K562 (cell line): ENCODE data around the gene ESPN. TPM values are rescaled to one million over a fixed set of nuclear protein-coding genes. Genes with fewer than 3 reads are reported as not detected.
A peak's percentile ranks its signal among the peaks of the same experiment; 100 is the strongest.

Experiments used
- BACH1 ChIP-seq: fragments of 200-800 bp; sonication (Bioruptor generic); IDR thresholded peaks from 2 replicates; pipeline ENCODE4 v1.6.1; 2016; ENCODE audit warnings: missing genetic modification characterization, missing compliant biosample characterization
- BHLHE40 ChIP-seq: IDR thresholded peaks from 2 replicates; pipeline ENCODE4 v1.6.1; 2011; ENCODE audit warnings: low read length, improper control_type of control experiment
- CTBP1 ChIP-seq: fragments of 450-650 bp; IDR thresholded peaks from 2 replicates; pipeline ENCODE4 v1.6.1; 2016; ENCODE audit warnings: borderline replicate concordance
- FUS ChIP-seq: fragments of 200-400 bp; formaldehyde crosslinking; optimal IDR thresholded peaks from 2 replicates; pipeline ENCODE3; 2017; ENCODE audit warnings: low read depth, low read length
- KAT2B ChIP-seq: IDR thresholded peaks from one replicate; pipeline ENCODE4 v1.6.1; 2012; ENCODE audit warnings: low read depth, mild to moderate bottlenecking, control low read depth, inconsistent platforms, low read length, moderate library complexity
- MAZ ChIP-seq, 2 experiments: fragments of 450-650 bp in 1 of 2; sonication (generic) in 1 of 2; formaldehyde crosslinking; IDR thresholded peaks in 1 of 2; conservative IDR thresholded peaks in 1 of 2; 2 replicates each; pipeline versions ENCODE4 v1.4.0 to v1.5.0; 2020; ENCODE audit warnings: mild to moderate bottlenecking in 1 of 2, missing genetic modification reagents in 1 of 2
- NBN ChIP-seq: fragments of 450-650 bp; IDR thresholded peaks from 2 replicates; pipeline ENCODE4 v1.6.1; 2016; ENCODE audit warnings: low read depth, mild to moderate bottlenecking
- NRF1 ChIP-seq, 2 experiments: fragments of 450-650 bp; IDR thresholded peaks in 1 of 2; conservative IDR thresholded peaks in 1 of 2; 2 replicates each; pipeline ENCODE4 v1.6.1; 2014; ENCODE audit warnings: mild to moderate bottlenecking in 2 of 2
- PCBP1 ChIP-seq: fragments of 200-400 bp; formaldehyde crosslinking; IDR thresholded peaks from 2 replicates; pipeline ENCODE4 v1.6.1; 2018; ENCODE audit warnings: mild to moderate bottlenecking, low read depth, low read length; ENCODE audit not compliant: poor library complexity, severe bottlenecking
- RB1 ChIP-seq: fragments of 450-650 bp; IDR thresholded peaks from 2 replicates; pipeline ENCODE4 v1.6.1; 2017; ENCODE audit warnings: low read depth, mild to moderate bottlenecking
- RBBP5 ChIP-seq: fragments of 200-600 bp; sonication (generic); IDR thresholded peaks from 2 replicates; pipeline ENCODE4 v1.6.1; 2012; ENCODE audit warnings: borderline replicate concordance, mild to moderate bottlenecking, low read length, control low read depth, inconsistent platforms; ENCODE audit not compliant: insufficient read depth, poor library complexity, severe bottlenecking
- RBM22 ChIP-seq: fragments of 200-400 bp; formaldehyde crosslinking; IDR thresholded peaks from 2 replicates; pipeline ENCODE4 v1.6.1; 2018; ENCODE audit warnings: low read length, low read depth; ENCODE audit not compliant: poor library complexity, severe bottlenecking
- SPI1 ChIP-seq: IDR thresholded peaks from 2 replicates; pipeline ENCODE4 v1.6.1; 2011; ENCODE audit warnings: low read depth, low read length, control low read depth, borderline replicate concordance
- TCF7L2 ChIP-seq: fragments of 150-350 bp; IDR thresholded peaks from 2 replicates; pipeline ENCODE4 v1.6.1; 2016; ENCODE audit warnings: low read depth, mild to moderate bottlenecking, low read length, moderate library complexity
- ZNF224 ChIP-seq: sonication (generic); formaldehyde crosslinking; IDR thresholded peaks from 2 replicates; pipeline ENCODE4 v1.8.0; 2022; ENCODE audit warnings: mild to moderate bottlenecking, missing genetic modification reagents
- ZNF232 ChIP-seq: sonication (generic); formaldehyde crosslinking; IDR thresholded peaks from 2 replicates; pipeline ENCODE4 v1.8.0; 2022; ENCODE audit warnings: mild to moderate bottlenecking, missing genetic modification reagents
- ZNF316 ChIP-seq: fragments of 450-650 bp; IDR thresholded peaks from 2 replicates; pipeline ENCODE4 v1.6.1; 2016
- ZNF75A ChIP-seq: fragments of 450-650 bp; formaldehyde crosslinking; IDR thresholded peaks from 2 replicates; pipeline ENCODE4 v1.4.0; 2020; ENCODE audit warnings: mild to moderate bottlenecking
- polyA plus RNA-seq, 8 experiments: library from polyadenylated mRNA; depleted of rRNA in 4 of 8; stranded (reverse) in 5 of 8; unstranded in 3 of 8; fragments of >200 nt; fragmentation: Nextera tagmentation in 2 of 8; fragmentation: Illumina TruSeq in 1 of 8; extraction: Ambion mirVana in 2 of 8; extraction: Trizol in 1 of 8; gene quantifications; 2 replicates each; pipeline versions ENCODE4 v1.2.1 to v1.2.3, GENCODE V29; 2011 to 2014; ENCODE audit warnings: inconsistent platforms in 1 of 8, missing spikeins in 1 of 8
- total RNA-seq, 7 experiments: library from RNA; depleted of rRNA in 6 of 7; stranded (reverse); fragments of >200 nt in 6 of 7; fragmentation: Illumina TruSeq in 2 of 7; extraction: Trizol in 2 of 7; gene quantifications; 2 replicates each; pipeline versions ENCODE4 v1.2.1 to v1.2.3, GENCODE V29; 2011 to 2021; ENCODE audit warnings: low replicate concordance in 1 of 7
- TF ChIP-seq, protein P1 (sequence below): fragments of 450-650 bp; IDR thresholded peaks from 2 replicates; pipeline ENCODE4 v1.6.1; 2016; ENCODE audit warnings: low read depth, mild to moderate bottlenecking, moderate library complexity
- TF ChIP-seq, protein P2 (sequence below): conservative IDR thresholded peaks from 2 replicates; pipeline ENCODE4 v1.6.1; 2011; ENCODE audit warnings: low read depth, mild to moderate bottlenecking, low read length; ENCODE audit not compliant: control insufficient read depth
- TF ChIP-seq, protein P3 (sequence below): sonication (generic); formaldehyde crosslinking; IDR thresholded peaks from 2 replicates; pipeline ENCODE4 v1.8.1; 2023; ENCODE audit warnings: mild to moderate bottlenecking, missing genetic modification reagents
- TF ChIP-seq, protein P4 (sequence below): sonication (generic); formaldehyde crosslinking; IDR thresholded peaks from 2 replicates; pipeline ENCODE4 v1.8.0; 2022; ENCODE audit warnings: mild to moderate bottlenecking, missing genetic modification reagents

The ESPN gene
- total and polyA plus RNA-seq, 9 of the 15 experiments (the other 6 are each of a cell fraction or from before 2014, with no cell fraction given), result 0.07 to 1.2 (median 0.45) TPM; not detected in 3

DNA sequence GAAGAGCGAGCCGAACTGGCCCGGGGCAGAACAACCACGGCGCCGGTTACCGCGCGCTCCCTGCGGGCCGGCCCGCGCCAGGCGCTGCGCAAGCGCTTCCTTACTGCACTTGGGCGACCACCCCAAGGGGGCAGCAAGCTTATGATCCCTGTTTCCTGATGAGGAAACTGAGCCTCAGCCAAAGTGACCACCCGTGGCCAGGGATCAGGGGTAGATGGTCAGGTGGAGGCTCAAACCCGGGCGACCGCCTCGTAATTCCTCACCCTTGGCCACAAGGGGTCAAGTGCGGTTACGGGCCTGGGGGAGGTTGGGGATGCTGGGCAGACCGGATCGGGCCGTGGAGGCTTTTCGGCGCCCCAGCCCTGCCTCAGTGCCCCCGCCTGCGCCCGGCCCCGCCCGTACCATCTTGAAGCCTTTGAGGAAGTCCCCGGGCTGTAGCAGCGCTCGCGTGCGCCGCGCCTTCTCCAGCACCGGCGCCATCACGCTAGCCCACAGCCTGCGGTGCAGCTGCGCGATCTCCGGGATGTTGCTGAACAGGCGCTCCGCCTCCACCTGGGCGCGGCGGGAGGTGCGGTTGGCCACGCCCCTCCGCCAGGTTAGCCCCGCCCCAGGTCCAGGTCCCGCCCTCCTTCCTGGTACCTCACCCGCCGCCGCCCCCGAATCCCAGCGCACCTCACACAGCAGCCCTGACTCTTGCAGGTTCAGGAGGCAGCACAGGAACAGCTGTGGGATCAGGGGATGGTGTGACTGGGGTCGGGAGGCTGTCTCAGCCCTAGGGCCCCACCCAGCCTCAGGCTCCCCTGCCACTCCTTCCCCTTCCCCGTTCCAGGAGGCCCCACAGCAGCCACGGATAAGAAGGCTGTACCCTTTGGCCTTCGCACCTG, 46.8 kb downstream of the ESPN start (continued):
- TF ChIP-seq ZNF224 (CRISPR knock-in tag) (no peak), TCF7L2 (no peak), ZNF316 (0 out of 2 replicates have a peak, but pooled peaks have one; percentile 11), BHLHE40 (peak; percentile 50), RBM22 (no peak), ZNF232 (CRISPR knock-in tag) (no peak), FUS (no peak), BACH1 (tag) (no peak), SPI1 (peak; percentile 49; the same call in 1 of the 2 replicates), MAZ (CRISPR knock-in tag; conservative IDR thresholded peaks at IDR 0.05 in 1 of 2, IDR thresholded peaks at IDR 0.05 in 1 of 2) (peak in 1 of 2 experiments; percentile 27; a peak in 1 of 4 replicates), NRF1 (conservative IDR thresholded peaks at IDR 0.05 in 1 of 2, IDR thresholded peaks at IDR 0.05 in 1 of 2) (peak; percentile 49 to 63), KAT2B (no peak), ZNF75A (CRISPR knock-in tag) (no peak), RB1 (0 out of 2 replicates have a peak, but pooled peaks have one; percentile 15), NBN (no peak), CTBP1 (peak; percentile 48; the same call in 1 of the 2 replicates), RBBP5 (peak; percentile 30), PCBP1 (peak; percentile 28)
- TF ChIP-seq, protein P1, sequence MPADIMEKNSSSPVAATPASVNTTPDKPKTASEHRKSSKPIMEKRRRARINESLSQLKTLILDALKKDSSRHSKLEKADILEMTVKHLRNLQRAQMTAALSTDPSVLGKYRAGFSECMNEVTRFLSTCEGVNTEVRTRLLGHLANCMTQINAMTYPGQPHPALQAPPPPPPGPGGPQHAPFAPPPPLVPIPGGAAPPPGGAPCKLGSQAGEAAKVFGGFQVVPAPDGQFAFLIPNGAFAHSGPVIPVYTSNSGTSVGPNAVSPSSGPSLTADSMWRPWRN, result no peak
- TF ChIP-seq, protein P2, sequence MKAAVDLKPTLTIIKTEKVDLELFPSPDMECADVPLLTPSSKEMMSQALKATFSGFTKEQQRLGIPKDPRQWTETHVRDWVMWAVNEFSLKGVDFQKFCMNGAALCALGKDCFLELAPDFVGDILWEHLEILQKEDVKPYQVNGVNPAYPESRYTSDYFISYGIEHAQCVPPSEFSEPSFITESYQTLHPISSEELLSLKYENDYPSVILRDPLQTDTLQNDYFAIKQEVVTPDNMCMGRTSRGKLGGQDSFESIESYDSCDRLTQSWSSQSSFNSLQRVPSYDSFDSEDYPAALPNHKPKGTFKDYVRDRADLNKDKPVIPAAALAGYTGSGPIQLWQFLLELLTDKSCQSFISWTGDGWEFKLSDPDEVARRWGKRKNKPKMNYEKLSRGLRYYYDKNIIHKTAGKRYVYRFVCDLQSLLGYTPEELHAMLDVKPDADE, result peak; percentile 34; the same call in 1 of the 2 replicates
- TF ChIP-seq, protein P3, sequence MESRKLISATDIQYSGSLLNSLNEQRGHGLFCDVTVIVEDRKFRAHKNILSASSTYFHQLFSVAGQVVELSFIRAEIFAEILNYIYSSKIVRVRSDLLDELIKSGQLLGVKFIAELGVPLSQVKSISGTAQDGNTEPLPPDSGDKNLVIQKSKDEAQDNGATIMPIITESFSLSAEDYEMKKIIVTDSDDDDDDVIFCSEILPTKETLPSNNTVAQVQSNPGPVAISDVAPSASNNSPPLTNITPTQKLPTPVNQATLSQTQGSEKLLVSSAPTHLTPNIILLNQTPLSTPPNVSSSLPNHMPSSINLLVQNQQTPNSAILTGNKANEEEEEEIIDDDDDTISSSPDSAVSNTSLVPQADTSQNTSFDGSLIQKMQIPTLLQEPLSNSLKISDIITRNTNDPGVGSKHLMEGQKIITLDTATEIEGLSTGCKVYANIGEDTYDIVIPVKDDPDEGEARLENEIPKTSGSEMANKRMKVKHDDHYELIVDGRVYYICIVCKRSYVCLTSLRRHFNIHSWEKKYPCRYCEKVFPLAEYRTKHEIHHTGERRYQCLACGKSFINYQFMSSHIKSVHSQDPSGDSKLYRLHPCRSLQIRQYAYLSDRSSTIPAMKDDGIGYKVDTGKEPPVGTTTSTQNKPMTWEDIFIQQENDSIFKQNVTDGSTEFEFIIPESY (CRISPR knock-in tag), result no peak
- TF ChIP-seq, protein P4, sequence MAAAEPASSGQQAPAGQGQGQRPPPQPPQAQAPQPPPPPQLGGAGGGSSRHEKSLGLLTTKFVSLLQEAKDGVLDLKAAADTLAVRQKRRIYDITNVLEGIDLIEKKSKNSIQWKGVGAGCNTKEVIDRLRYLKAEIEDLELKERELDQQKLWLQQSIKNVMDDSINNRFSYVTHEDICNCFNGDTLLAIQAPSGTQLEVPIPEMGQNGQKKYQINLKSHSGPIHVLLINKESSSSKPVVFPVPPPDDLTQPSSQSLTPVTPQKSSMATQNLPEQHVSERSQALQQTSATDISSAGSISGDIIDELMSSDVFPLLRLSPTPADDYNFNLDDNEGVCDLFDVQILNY, result no peak
